GM18951 (cell line): ENCODE data around the gene GNL1.
"Not testable (repeated sequence)": the region's sequence is repeated elsewhere in the genome, so short reads cannot be mapped to it uniquely, and the experiment has no call there.

Experiments used
- POLR2A ChIP-seq: IDR thresholded peaks from 4 replicates; pipeline ENCODE4 v1.6.1; 2011; ENCODE audit warnings: mild to moderate bottlenecking; ENCODE audit not compliant: insufficient read length, insufficient read depth; ENCODE audit errors: extremely low read depth
- in situ Hi-C: fragments of 300-500 bp; cut with MboI; formaldehyde crosslinking; loops from one replicate; pipeline ENCODE4 v1.12.0; 2022; ENCODE audit warnings: low sequenced_read_pairs, mixed read lengths, inconsistent platforms; ENCODE audit not compliant: unreplicated experiment

The GNL1 gene

GRCh38 chr6:30533460-30534294 lies 22.6 kb downstream of the GNL1 start:
- in situ Hi-C loops, result loop anchor here (5.0 kb wide), 1 partner anchor 41 kb away; no protein-coding TSS in a partner anchor

GRCh38 chr6:30530014-30530413 lies 26.3 kb downstream of the GNL1 start:
- TF ChIP-seq POLR2A, result no peak
- in situ Hi-C loops, result loop anchor here (5.0 kb wide), 1 partner anchor 38 kb away; no protein-coding TSS in a partner anchor

More at GRCh38 chr6:30533460-30534294, 22.6 kb downstream of the GNL1 start:
- no peak for TF ChIP-seq POLR2A

- in situ Hi-C loops, result not testable (repeated sequence)
Measured at GRCh38 chr6:30529349-30529875, 26.9 kb downstream of the GNL1 start.

GRCh38 chr6:30526444-30526843 lies 29.8 kb downstream of the GNL1 start:
- in situ Hi-C loops, result not testable (repeated sequence)

- in situ Hi-C loops, result not testable (repeated sequence)
Measured at GRCh38 chr6:30521952-30522351, 34.3 kb downstream of the GNL1 start.

GRCh38 chr6:30521082-30521481 lies 35.2 kb downstream of the GNL1 start:
- in situ Hi-C loops, result not testable (repeated sequence)

GRCh38 chr6:30520522-30520921 lies 35.8 kb downstream of the GNL1 start:
- TF ChIP-seq POLR2A, result no peak
- in situ Hi-C loops, result no loop called here

- in situ Hi-C loops, result not testable (repeated sequence)
Measured at GRCh38 chr6:30518505-30519145, 37.7 kb downstream of the GNL1 start.

GRCh38 chr6:30517767-30518504 lies 38.4 kb downstream of the GNL1 start:
- in situ Hi-C loops, result not testable (repeated sequence)

- in situ Hi-C loops, result not testable (repeated sequence)
Measured at GRCh38 chr6:30516754-30517076, 39.6 kb downstream of the GNL1 start.

- peak; percentile 51 for TF ChIP-seq POLR2A
- in situ Hi-C loops, result no loop called here
Measured at GRCh38 chr6:30515944-30516753, 40.1 kb downstream of the GNL1 start.

- TF ChIP-seq POLR2A, result no peak
- in situ Hi-C loops, result no loop called here
Measured at GRCh38 chr6:30515106-30515505, 41.2 kb downstream of the GNL1 start.

GRCh38 chr6:30513451-30513850 lies 42.8 kb downstream of the GNL1 start:
- TF ChIP-seq POLR2A, result no peak
- in situ Hi-C loops, result no loop called here
